Heart right ventricle (tissue), 16 donors: ENCODE results near the gene CAMK4. TPM values are rescaled to one million over a fixed set of nuclear protein-coding genes. Genes with fewer than 3 reads are reported as not detected.

Experiments
- ATAC-seq, 8 donors: fragments of 200-7000 bp; cut with Tn5 transposase; one replicate each; pipeline ENCODE4 v1.9.1; 2020; ENCODE audit warnings: mild to moderate bottlenecking in 8 of 8, moderate library complexity in 8 of 8, moderate number of reproducible peaks in 1 of 8
- DNase-seq, 2 donors: peaks; one replicate each; pipeline ENCODE4 v3.0.0-alpha.2; 2020
- H3K27ac ChIP-seq, 10 donors: fragments of 200-600 bp; sonication (generic) in 2 of 10; one replicate each; pipeline versions ENCODE4 v1.5.0 to v1.8.0; 2020 to 2022; ENCODE audit warnings: mild to moderate bottlenecking in 3 of 10
- H3K27me3 ChIP-seq, 7 donors: fragments of 200-600 bp; one replicate each; pipeline ENCODE4 v1.8.0; 2021 to 2022; ENCODE audit warnings: mild to moderate bottlenecking in 2 of 7
- H3K36me3 ChIP-seq, 9 donors: fragments of 200-600 bp; sonication (generic) in 1 of 9; one replicate each; pipeline versions ENCODE4 v1.5.0 to v1.8.0; 2020 to 2022; ENCODE audit warnings: mild to moderate bottlenecking in 2 of 9
- H3K4me1 ChIP-seq, 9 donors: fragments of 200-600 bp; sonication (generic) in 1 of 9; one replicate each; pipeline versions ENCODE4 v1.5.0 to v1.8.0; 2020 to 2022; ENCODE audit warnings: mild to moderate bottlenecking in 4 of 9
- H3K4me3 ChIP-seq, 10 donors: fragments of 200-600 bp; sonication (generic) in 2 of 10; one replicate each; pipeline versions ENCODE4 v1.5.0 to v1.8.0; 2020 to 2022; ENCODE audit warnings: mild to moderate bottlenecking in 7 of 10, moderate library complexity in 2 of 10
- H3K9me3 ChIP-seq, 11 donors: fragments of 200-600 bp in 10 of 11; sonication (generic) in 2 of 11; one replicate each; pipeline versions ENCODE4 v1.5.0 to v1.8.0; 2013 to 2022; ENCODE audit warnings: mild to moderate bottlenecking in 2 of 11, control low read depth in 1 of 11, moderate library complexity in 1 of 11
- CTCF ChIP-seq, 9 donors: fragments of 200-600 bp; sonication (generic) in 2 of 9; IDR thresholded peaks; one replicate each; pipeline versions ENCODE4 v1.5.0 to v1.8.0; 2021 to 2022; ENCODE audit warnings: antibody characterized with exemption in 9 of 9, mild to moderate bottlenecking in 5 of 9, moderate library complexity in 1 of 9
- WGBS, 2 donors: extraction: QIAGEN DNeasy Blood & Tissue Kit; methylation state at CpG; one replicate each; pipeline ENCODE4 v1.1.7; 2013; ENCODE audit warnings: inconsistent platforms in 1 of 2; 5-methylcytosine and 5-hydroxymethylcytosine counted together
- intact Hi-C, 10 donors: fragments of 100-400 bp; cut with DNase I; formaldehyde crosslinking; loops; one replicate each; pipeline versions ENCODE4 v1.11.1 to v1.14.2; 2022
- polyA plus RNA-seq, 2 donors: library from polyadenylated mRNA; stranded (reverse); fragments of 200-250 nt; gene quantifications; one replicate each; pipeline ENCODE4 v1.2.3, GENCODE V29; 2013
- total RNA-seq, 10 donors: library from RNA; stranded (reverse); fragmentation: NEBNext Ultra II Directional in 3 of 10; extraction: Animal tissue kit (Norgen Biotek cat#: 25700) in 3 of 10; gene quantifications; one replicate each; pipeline versions ENCODE4 v1.2.1 to v1.2.4, GENCODE V29; 2021 to 2023
- donor health status: Arrhythmogenic right ventricular cardiomyopathy.
- donor health status: ischemic (EF 13 %, LVEDD 7.1; RV severe dilation, severe dysfunction).
- donor health status: healthy with polysubstance abuse.
- donor health status: DM: no; HTN: yes; CAD: no.
- donor health status: DM: no; HTN: no; CAD: no.
- donor health status: ischemic (EF 25% LVEDD 6.9; RV normal size, moderate dysfunction).
- donor health status: ischemic (EF 25% LVEDD 5.7; RV mildly dilated, moderate dysfunction).
- donor health status: healthy.
- donor health status: DM: yes; HTN: yes; CAD: no.
- donor health status: Ischemic cardiomyopathy.
- donor health status: ischemic (EF 35%, LVEDD 5.7; RV mildly dilated, moderate dysfunction).
- donor health status: nonischemic (EF 11% LVEDD 7.7; RV severe dilation, severe dysfunction).
- donor health status: DM: yes; HTN: yes; CAD: no.
- donor health status: PGD.
- donor health status: ischemic (EF 29% LVEDD 5.4; RV normal size, mild dysfunction).
- donor health status: nonischemic (EF 23%, LVEDD 6.1; RV moderate dilation, normal function).

CAMK4 gene
- total and polyA plus RNA-seq, 12 donors, result 0.02 to 2.0 (median 0.34) TPM; not detected in 1

GRCh38 chr5:111284825-111285224 lies 60.6 kb downstream of the CAMK4 start:
- TF ChIP-seq CTCF (IDR thresholded peaks at IDR 0.05), result no peak
- Histone ChIP-seq H3K36me3 (no peaks in the 10 kb centered on the region), H3K27me3 (no peaks in the 10 kb centered on the region), H3K4me1 (no peaks in the 10 kb centered on the region), H3K27ac (no peak overlapping the region), H3K9me3 (no peaks in the 10 kb centered on the region), H3K4me3 (no peak overlapping the region)
- 71 to 83% methylated on average over 2 of the region's 2 CpGs for WGBS, 2 donors
- DNase-seq, result no peak
- intact Hi-C loops, result loop anchor here in 2 of 10 donors (5.0 to 10.0 kb wide), 2 partner anchors 128 to 130 kb away; no protein-coding TSS in a partner anchor
- no peak for ATAC-seq

- Histone ChIP-seq H3K27me3 (no peaks in the 10 kb centered on the region), H3K27ac (no peak overlapping the region), H3K36me3 (no peaks in the 10 kb centered on the region), H3K4me1 (no peaks in the 10 kb centered on the region), H3K4me3 (no peak overlapping the region), H3K9me3 (no peaks in the 10 kb centered on the region)
- no peak for DNase-seq
- no peak for ATAC-seq
- no peak for TF ChIP-seq CTCF (IDR thresholded peaks at IDR 0.05)
- intact Hi-C loops, result no loop called here
Observed at GRCh38 chr5:111294551-111294950, 70.4 kb downstream of the CAMK4 start.

- no peak for DNase-seq
- Histone ChIP-seq H3K36me3 (no peaks in the 10 kb centered on the region), H3K27me3 (no peaks in the 10 kb centered on the region)
Observed at GRCh38 chr5:111295649-111296048, 71.5 kb downstream of the CAMK4 start.

GRCh38 chr5:111296570-111296969 lies 72.4 kb downstream of the CAMK4 start:
- no peak overlapping the region for H3K4me3 ChIP-seq
- ATAC-seq (no peak), DNase-seq (no peak)
- H3K36me3 ChIP-seq, result no peaks in the 10 kb centered on the region
- no peaks in the 10 kb centered on the region for H3K27me3 ChIP-seq
- H3K27ac ChIP-seq, result no peak overlapping the region
- no peak for TF ChIP-seq CTCF (IDR thresholded peaks at IDR 0.05)
- no peaks in the 10 kb centered on the region for H3K4me1 ChIP-seq
- no peaks in the 10 kb centered on the region for H3K9me3 ChIP-seq
- intact Hi-C loops, result no loop called here
- WGBS, 2 donors, result 72 to 77% methylated on average over 3 of the region's 3 CpGs

More at GRCh38 chr5:111295649-111296048, 71.5 kb downstream of the CAMK4 start:
- H3K27ac ChIP-seq, result no peak overlapping the region
- 84% methylated on average over 3 of the region's 3 CpGs for WGBS, 2 donors
- H3K4me1 ChIP-seq, result no peaks in the 10 kb centered on the region
- intact Hi-C loops, result no loop called here
- TF ChIP-seq CTCF (IDR thresholded peaks at IDR 0.05), result no peak
- H3K9me3 ChIP-seq, result no peaks in the 10 kb centered on the region
- ATAC-seq, result no peak
- no peak overlapping the region for H3K4me3 ChIP-seq
